Ovary (tissue), 10 donors: ENCODE measurements around the gene POC1B. TPM values are rescaled to one million over a fixed set of nuclear protein-coding genes. Genes with fewer than 3 reads are reported as not detected.

Source experiments
- DNase-seq, 5 donors: peaks; one replicate each; pipeline ENCODE4 v3.0.0-alpha.2; 2019 to 2020
- H3K27ac ChIP-seq, 2 donors: fragments of 200-600 bp; one replicate each; pipeline versions ENCODE4 v1.5.1 to v1.8.0; 2019 to 2022
- H3K27me3 ChIP-seq: fragments of 200-600 bp; one replicate; pipeline ENCODE4 v1.8.0; 2022
- H3K36me3 ChIP-seq: fragments of 200-600 bp; sonication (generic); one replicate; pipeline ENCODE4 v1.5.1; 2019
- H3K4me1 ChIP-seq: one replicate; pipeline ENCODE4 v1.8.1; 2013; ENCODE audit warnings: mild to moderate bottlenecking, moderate library complexity; ENCODE audit not compliant: insufficient read depth
- H3K4me3 ChIP-seq: fragments of 200-600 bp; sonication (generic); one replicate; pipeline ENCODE4 v1.5.1; 2017
- H3K9me3 ChIP-seq, 2 donors: fragments of 200-600 bp in 1 of 2; sonication (generic) in 1 of 2; one replicate each; pipeline versions ENCODE4 v1.5.1 to v1.8.1; 2013 to 2019; ENCODE audit warnings: mild to moderate bottlenecking in 1 of 2, moderate library complexity in 1 of 2
- EP300 ChIP-seq: sonication (generic); formaldehyde crosslinking; IDR thresholded peaks from one replicate; pipeline ENCODE4 v1.6.1; 2017; ENCODE audit warnings: antibody characterized with exemption
- POLR2A ChIP-seq: fragments of 450-650 bp; IDR thresholded peaks from one replicate; pipeline ENCODE4 v1.6.1; 2017; ENCODE audit warnings: antibody characterized with exemption, mild to moderate bottlenecking, moderate library complexity
- WGBS, 3 donors: extraction: QIAGEN DNeasy Blood & Tissue Kit in 1 of 3; methylation state at CpG; one replicate each; pipeline versions ENCODE4 v1.1.5 to v1.1.7; 2013 to 2017; 5-methylcytosine and 5-hydroxymethylcytosine counted together
- intact Hi-C, 4 donors: fragments of 100-400 bp; cut with DNase I; formaldehyde crosslinking; loops; one replicate each; pipeline versions ENCODE4 v1.11.0 to v1.15.1; 2022 to 2023
- long read RNA-seq, 3 donors: library from polyadenylated mRNA in 2 of 3; unstranded in 2 of 3; transcript quantifications; one replicate each; pipeline ENCODE4 v2.0.0 and lab custom pipeline, GENCODE V29; 2021 to 2026
- polyA plus RNA-seq, 2 donors: library from polyadenylated mRNA; stranded (reverse); fragments of 200-250 nt in 1 of 2; fragments of 350-450 nt in 1 of 2; fragmentation: Illumina TruSeq in 1 of 2; extraction: RNeasy Lipid Tissue Mini Kit (QIAGEN cat#74804) in 1 of 2; gene quantifications; one replicate each; pipeline ENCODE4 v1.2.3, GENCODE V29; 2013 to 2014
- total RNA-seq, 7 donors: library from RNA; depleted of rRNA in 2 of 7; stranded (reverse); fragments of >200 nt in 2 of 7; fragmentation: NEBNext Ultra II Directional in 3 of 7; extraction: Animal tissue kit (Norgen Biotek cat#: 25700) in 3 of 7; gene quantifications; one replicate each; pipeline versions ENCODE4 v1.1.0 to v1.2.4, GENCODE V29; 2016 to 2023
- TF ChIP-seq, protein P1 (sequence below), 3 donors: fragments of 450-650 bp in 2 of 3; fragments of 200-600 bp in 1 of 3; IDR thresholded peaks; one replicate each; pipeline versions ENCODE4 v1.5.1 to v1.8.0; 2016 to 2022; ENCODE audit warnings: antibody characterized with exemption in 3 of 3, mild to moderate bottlenecking in 1 of 3
- donor health status: DM: no; HTN: no; CAD: no; lungs with moderate emphysema.
- donor health status: DM: no; HTN: no; CAD: no.
- donor health status: Bipolar disorder and iron deficiency.
- donor health status: DM: yes; HTN: yes; CAD: no.
- donor health status: DM: no; HTN: no; CAD: no.
- donor health status: DM: yes; HTN: yes; CAD: no.

Gene POC1B
- total RNA-seq, result 10 to 100 TPM; 11.4 to 29.2 (median 21.2) TPM
- 10 to 100 TPM in 1 of 2 donors, 1 to 10 TPM in 1; 8.5 to 10.5 TPM for polyA plus RNA-seq
- long read RNA-seq, donor 1, partial matches to known transcripts, result 5 of 25 reads
- long read RNA-seq, donor 1, other reads (novel, unspliced or antisense), result 14 of 25 reads
- long read RNA-seq, donor 2, partial matches to known transcripts, result 0 of 1 reads
- long read RNA-seq, donor 2, other reads (novel, unspliced or antisense), result 0 of 1 reads
- long read RNA-seq, donor 3, partial matches to known transcripts, result 1 of 23 reads
- long read RNA-seq, donor 3, other reads (novel, unspliced or antisense), result 18 of 23 reads

DNA sequence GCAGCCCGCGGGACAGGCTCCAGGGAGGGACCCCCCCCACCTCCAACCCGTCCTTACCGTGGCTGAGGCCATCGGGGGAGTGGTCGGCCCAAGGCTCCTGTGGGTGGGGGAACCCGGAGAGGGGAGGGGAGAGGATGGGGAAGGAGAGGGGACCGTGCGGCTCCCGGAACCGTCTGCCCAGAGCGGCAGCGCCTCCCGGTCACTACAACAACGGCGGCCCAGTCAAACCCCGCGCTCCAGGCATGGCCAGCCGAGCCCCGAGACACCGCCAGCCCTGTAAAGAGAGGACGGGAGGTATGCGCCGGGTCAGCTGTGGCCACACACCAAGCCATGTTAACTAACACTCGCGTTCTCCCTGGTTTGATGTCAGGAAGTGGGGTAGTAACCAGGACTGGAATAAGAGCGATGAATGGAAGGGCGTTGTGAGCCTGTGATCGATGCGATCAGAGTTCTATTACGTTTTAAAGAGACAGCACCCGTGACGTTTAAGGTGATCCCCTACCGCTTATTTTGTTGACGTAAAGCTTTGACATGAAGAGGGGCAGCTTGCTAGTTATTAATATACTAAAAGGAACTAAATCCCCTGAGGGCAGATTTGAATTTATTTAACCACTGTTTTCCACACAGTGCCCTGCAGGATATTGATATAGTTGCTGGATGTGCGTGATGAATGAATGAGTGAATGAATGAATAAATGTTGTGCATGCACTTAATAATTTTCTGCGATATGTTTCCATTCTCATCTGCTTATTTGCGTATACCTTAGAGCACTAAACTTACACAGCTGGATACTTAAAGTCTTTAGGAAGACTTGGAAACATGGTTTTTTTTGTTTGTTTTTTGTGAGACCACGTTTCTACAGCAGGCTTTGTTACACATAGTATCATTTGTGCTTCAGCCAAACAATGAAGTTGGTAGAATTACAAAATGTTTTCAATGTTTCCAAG lies at the start of gene POC1B:
Gene POC1B, minus strand, starts transcription at position 224 of the 947 bp plus-strand sequence. Its CDS starts 152 bp downstream, at position 72.
- intact Hi-C loops, result loop anchor here in 3 of 4 donors (5.0 to 10.0 kb wide), 3 partner anchors 51 to 511 kb away; no protein-coding TSS in a partner anchor
- no peaks in the 10 kb centered on the region for H3K27me3 ChIP-seq
- H3K9me3 ChIP-seq, result no peaks in the 10 kb centered on the region
- peaks cover 10% of the 10 kb centered on the region for H3K4me1 ChIP-seq
- peak within 1 kb of the TSS; percentile 83 to 84 for H3K27ac ChIP-seq
- H3K4me3 ChIP-seq, result peak within 1 kb of the TSS; percentile 53
- TF ChIP-seq, protein P1, sequence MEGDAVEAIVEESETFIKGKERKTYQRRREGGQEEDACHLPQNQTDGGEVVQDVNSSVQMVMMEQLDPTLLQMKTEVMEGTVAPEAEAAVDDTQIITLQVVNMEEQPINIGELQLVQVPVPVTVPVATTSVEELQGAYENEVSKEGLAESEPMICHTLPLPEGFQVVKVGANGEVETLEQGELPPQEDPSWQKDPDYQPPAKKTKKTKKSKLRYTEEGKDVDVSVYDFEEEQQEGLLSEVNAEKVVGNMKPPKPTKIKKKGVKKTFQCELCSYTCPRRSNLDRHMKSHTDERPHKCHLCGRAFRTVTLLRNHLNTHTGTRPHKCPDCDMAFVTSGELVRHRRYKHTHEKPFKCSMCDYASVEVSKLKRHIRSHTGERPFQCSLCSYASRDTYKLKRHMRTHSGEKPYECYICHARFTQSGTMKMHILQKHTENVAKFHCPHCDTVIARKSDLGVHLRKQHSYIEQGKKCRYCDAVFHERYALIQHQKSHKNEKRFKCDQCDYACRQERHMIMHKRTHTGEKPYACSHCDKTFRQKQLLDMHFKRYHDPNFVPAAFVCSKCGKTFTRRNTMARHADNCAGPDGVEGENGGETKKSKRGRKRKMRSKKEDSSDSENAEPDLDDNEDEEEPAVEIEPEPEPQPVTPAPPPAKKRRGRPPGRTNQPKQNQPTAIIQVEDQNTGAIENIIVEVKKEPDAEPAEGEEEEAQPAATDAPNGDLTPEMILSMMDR (IDR thresholded peaks at IDR 0.05), result peak in 1 of 3 donors; percentile 20
- TF ChIP-seq EP300, result no peak
- peak; percentile 39 for TF ChIP-seq POLR2A
- no peaks in the 10 kb centered on the region for H3K36me3 ChIP-seq
- WGBS, 3 donors, result 1% methylated on average over 34 to 39 of the region's 39 CpGs
- peak; percentile 65 to 84 (median 80) for DNase-seq

- WGBS, 3 donors, result 45 to 59% (median 51%) methylated on average over 1 of the region's 1 CpG
Observed at GRCh38 chr12:89575374-89575773, 49.5 kb upstream of the POC1B start.

DNA sequence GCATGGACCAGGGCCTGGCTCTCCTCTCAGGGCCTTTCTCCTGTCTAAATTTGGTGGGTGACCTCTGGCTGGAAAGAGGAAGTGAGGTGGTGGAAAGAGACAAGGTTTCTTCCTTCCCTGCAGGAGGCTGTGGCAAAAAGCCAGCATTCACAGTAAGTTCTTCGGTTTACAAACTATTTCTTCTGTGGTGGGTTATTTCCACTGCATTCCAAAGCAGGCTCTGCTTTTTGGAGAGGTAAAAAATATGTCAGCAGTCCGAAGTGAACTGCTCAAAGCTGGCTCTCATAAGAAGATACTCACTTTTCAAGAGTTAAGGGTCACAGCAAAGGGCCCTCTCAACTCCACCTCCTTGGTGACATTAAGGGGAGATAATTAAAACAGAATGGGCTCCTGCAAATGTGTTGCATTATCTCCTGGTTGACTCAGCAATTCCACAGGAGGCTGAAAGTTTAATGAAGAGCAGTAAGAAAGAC lies 48.9 kb upstream of the POC1B start:
- Histone ChIP-seq H3K27ac (no peak overlapping the region), H3K4me3 (no peak overlapping the region), H3K36me3 (no peaks in the 10 kb centered on the region), H3K4me1 (peaks cover 4% of the 10 kb centered on the region), H3K9me3 (no peaks in the 10 kb centered on the region), H3K27me3 (no peaks in the 10 kb centered on the region)
- intact Hi-C loops, result no loop called here
- peak in 2 of 5 donors; percentile 9 to 29 for DNase-seq
- no peak for TF ChIP-seq POLR2A
- TF ChIP-seq, protein P1 (IDR thresholded peaks at IDR 0.05), result no peak
- no peak for TF ChIP-seq EP300
- WGBS, 3 donors, result 5 to 11% (median 9%) methylated on average over 2 of the region's 2 CpGs

More at GRCh38 chr12:89575374-89575773, 49.5 kb upstream of the POC1B start:
- Histone ChIP-seq H3K4me3 (no peak overlapping the region), H3K36me3 (no peaks in the 10 kb centered on the region), H3K27ac (no peak overlapping the region), H3K4me1 (peaks cover 4% of the 10 kb centered on the region), H3K27me3 (no peaks in the 10 kb centered on the region), H3K9me3 (no peaks in the 10 kb centered on the region)
- DNase-seq, result no peak
- intact Hi-C loops, result no loop called here
- TF ChIP-seq, protein P1 (IDR thresholded peaks at IDR 0.05), result no peak
- TF ChIP-seq POLR2A, result no peak
- TF ChIP-seq EP300, result no peak

DNA sequence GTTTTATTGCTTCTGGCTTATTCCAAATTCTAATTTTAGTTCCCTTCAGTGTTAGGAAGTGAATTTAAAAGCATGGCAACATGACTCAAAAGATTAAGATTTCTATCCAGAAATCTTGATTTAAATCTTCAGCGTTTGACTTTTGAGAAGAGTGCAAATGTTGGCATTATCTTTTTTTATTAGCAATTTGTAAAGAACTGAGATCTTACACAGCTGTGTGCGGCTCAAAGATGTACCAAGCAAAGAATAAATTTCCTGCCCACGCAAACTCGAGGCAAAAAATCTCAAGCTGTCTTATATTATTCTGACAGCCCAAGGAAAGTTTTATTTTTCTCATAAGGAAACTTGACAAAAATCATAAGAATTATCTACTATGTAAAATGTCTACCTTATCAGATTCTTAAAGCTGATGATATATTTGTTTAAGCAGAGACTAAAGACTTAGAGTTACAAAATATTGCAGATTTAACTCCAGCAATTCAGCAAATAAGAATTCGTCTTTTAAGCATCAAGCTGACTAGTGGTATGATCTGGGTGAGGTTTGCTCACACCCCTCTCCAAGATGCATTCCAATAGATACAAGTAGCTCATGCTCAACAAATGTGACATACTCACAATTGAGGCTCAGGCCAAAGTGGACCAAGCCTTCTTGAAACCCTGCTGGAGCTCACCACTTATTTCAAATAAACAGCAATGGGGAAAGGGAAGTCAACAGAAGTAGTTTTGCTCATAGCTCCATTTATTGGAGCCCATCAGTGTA lies 47.4 kb upstream of the POC1B start:
- Histone ChIP-seq H3K36me3 (no peaks in the 10 kb centered on the region), H3K27me3 (no peaks in the 10 kb centered on the region), H3K4me1 (peaks cover 4% of the 10 kb centered on the region), H3K27ac (no peak overlapping the region), H3K9me3 (no peaks in the 10 kb centered on the region), H3K4me3 (no peak overlapping the region)
- no peak for DNase-seq
- TF ChIP-seq, protein P1 (IDR thresholded peaks at IDR 0.05), result no peak
- TF ChIP-seq EP300 (no peak), POLR2A (no peak)
- WGBS, 3 donors, result 65 to 83% (median 79%) methylated on average over 5 of the region's 5 CpGs
- intact Hi-C loops, result no loop called here
